ENCODE results near the gene ANKDD1A. TPM values are rescaled to one million over a fixed set of nuclear protein-coding genes. Genes with fewer than 3 reads are reported as not detected.

The ANKDD1A gene
- total RNA-seq, 1 experiment from 2014 or later, result 6.1 TPM

DNA sequence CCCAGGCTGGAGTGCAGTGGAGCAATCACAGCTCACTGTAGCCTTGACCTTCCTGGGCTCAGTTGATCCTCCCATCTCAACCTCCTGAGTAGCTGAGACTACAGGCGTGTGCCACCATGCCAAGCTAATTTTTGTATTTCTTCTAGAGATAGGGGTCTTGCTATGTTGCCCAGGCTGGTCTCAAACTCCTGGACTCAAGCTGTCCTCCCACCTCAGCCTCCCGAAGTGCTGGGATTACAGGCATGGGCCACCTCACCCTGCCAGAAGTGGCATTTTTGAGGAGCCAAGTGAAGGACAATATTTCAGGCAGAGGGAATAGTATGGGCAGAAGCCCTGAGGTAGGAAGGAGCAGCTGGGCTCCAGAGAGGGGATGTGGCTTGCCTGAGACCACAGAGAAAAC is 4.7 kb downstream of the ANKDD1A start:
- Mint-ChIP-seq H3K4me1 (peaks cover 37% of the 10 kb centered on the region), H3K4me3 (no peak overlapping the region), H3K9me3 (no peaks in the 10 kb centered on the region), H3K27me3 (ENCODE audit: low read depth) (peaks cover 24% of the 10 kb centered on the region), H3K36me3 (no peaks in the 10 kb centered on the region), H3K27ac (no peak overlapping the region)
- CTCF ChIA-PET, result interaction anchor here (1.0 to 2.2 kb wide), 5 partner anchors 11 to 230 kb away, joined by 3 to 8 read pairs (median 4); no protein-coding TSS in a partner anchor
- TF ChIP-seq ZNF423 (CRISPR knock-in tag; IDR thresholded peaks at IDR 0.05) (no peak), ZNF121 (CRISPR knock-in tag; IDR thresholded peaks at IDR 0.05) (peak; percentile 93)
- ATAC-seq (no peak), DNase-seq (ENCODE audit: low spot score) (no peak)
- POLR2A ChIA-PET, result interaction anchor here (0.9 to 1.0 kb wide), 2 partner anchors 23 to 63 kb away, joined by 3 read pairs; no protein-coding TSS in a partner anchor

- TF ChIP-seq, protein P1, sequence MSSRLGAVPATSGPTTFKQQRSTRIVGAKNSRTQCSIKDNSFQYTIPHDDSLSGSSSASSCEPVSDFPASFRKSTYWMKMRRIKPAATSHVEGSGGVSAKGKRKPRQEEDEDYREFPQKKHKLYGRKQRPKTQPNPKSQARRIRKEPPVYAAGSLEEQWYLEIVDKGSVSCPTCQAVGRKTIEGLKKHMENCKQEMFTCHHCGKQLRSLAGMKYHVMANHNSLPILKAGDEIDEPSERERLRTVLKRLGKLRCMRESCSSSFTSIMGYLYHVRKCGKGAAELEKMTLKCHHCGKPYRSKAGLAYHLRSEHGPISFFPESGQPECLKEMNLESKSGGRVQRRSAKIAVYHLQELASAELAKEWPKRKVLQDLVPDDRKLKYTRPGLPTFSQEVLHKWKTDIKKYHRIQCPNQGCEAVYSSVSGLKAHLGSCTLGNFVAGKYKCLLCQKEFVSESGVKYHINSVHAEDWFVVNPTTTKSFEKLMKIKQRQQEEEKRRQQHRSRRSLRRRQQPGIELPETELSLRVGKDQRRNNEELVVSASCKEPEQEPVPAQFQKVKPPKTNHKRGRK (CRISPR knock-in tag; IDR thresholded peaks at IDR 0.05; ENCODE audit: borderline replicate concordance), result no peak
- TF ChIP-seq USF2 (CRISPR knock-in tag; IDR thresholded peaks at IDR 0.05), result no peak
- no peak for TF ChIP-seq IRF2 (CRISPR knock-in tag; IDR thresholded peaks at IDR 0.05; ENCODE audit: borderline replicate concordance, low read depth)
- TF ChIP-seq CBFB (CRISPR knock-in tag; IDR thresholded peaks at IDR 0.05; ENCODE audit: low read depth), result no peak
- TF ChIP-seq CTCF (IDR thresholded peaks at IDR 0.05), result no peak
- no peak for TF ChIP-seq ATF3 (CRISPR knock-in tag; conservative IDR thresholded peaks at IDR 0.05)
- no peak for TF ChIP-seq ZNF281 (CRISPR knock-in tag; IDR thresholded peaks at IDR 0.05)
- no peak for TF ChIP-seq ZNF219 (CRISPR knock-in tag; IDR thresholded peaks at IDR 0.05; ENCODE audit: borderline replicate concordance)
- TF ChIP-seq NR2C2 (CRISPR knock-in tag; IDR thresholded peaks at IDR 0.05), result no peak
- TF ChIP-seq MYBL2 (CRISPR knock-in tag; IDR thresholded peaks at IDR 0.05), result no peak
- TF ChIP-seq FOXJ3 (CRISPR knock-in tag; IDR thresholded peaks at IDR 0.05; ENCODE audit: borderline replicate concordance), result no peak
- TF ChIP-seq, protein P2, sequence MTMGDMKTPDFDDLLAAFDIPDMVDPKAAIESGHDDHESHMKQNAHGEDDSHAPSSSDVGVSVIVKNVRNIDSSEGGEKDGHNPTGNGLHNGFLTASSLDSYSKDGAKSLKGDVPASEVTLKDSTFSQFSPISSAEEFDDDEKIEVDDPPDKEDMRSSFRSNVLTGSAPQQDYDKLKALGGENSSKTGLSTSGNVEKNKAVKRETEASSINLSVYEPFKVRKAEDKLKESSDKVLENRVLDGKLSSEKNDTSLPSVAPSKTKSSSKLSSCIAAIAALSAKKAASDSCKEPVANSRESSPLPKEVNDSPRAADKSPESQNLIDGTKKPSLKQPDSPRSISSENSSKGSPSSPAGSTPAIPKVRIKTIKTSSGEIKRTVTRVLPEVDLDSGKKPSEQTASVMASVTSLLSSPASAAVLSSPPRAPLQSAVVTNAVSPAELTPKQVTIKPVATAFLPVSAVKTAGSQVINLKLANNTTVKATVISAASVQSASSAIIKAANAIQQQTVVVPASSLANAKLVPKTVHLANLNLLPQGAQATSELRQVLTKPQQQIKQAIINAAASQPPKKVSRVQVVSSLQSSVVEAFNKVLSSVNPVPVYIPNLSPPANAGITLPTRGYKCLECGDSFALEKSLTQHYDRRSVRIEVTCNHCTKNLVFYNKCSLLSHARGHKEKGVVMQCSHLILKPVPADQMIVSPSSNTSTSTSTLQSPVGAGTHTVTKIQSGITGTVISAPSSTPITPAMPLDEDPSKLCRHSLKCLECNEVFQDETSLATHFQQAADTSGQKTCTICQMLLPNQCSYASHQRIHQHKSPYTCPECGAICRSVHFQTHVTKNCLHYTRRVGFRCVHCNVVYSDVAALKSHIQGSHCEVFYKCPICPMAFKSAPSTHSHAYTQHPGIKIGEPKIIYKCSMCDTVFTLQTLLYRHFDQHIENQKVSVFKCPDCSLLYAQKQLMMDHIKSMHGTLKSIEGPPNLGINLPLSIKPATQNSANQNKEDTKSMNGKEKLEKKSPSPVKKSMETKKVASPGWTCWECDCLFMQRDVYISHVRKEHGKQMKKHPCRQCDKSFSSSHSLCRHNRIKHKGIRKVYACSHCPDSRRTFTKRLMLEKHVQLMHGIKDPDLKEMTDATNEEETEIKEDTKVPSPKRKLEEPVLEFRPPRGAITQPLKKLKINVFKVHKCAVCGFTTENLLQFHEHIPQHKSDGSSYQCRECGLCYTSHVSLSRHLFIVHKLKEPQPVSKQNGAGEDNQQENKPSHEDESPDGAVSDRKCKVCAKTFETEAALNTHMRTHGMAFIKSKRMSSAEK (CRISPR knock-in tag; IDR thresholded peaks at IDR 0.05; ENCODE audit: borderline replicate concordance), result no peak
- no peak for TF ChIP-seq MXD4 (CRISPR knock-in tag; IDR thresholded peaks at IDR 0.05; ENCODE audit: borderline replicate concordance)
- TF ChIP-seq CREM (CRISPR knock-in tag; IDR thresholded peaks at IDR 0.05), result no peak
- TF ChIP-seq ATF2 (CRISPR knock-in tag; IDR thresholded peaks at IDR 0.05; ENCODE audit: borderline replicate concordance, low read depth), result no peak
- TF ChIP-seq TP53 (CRISPR knock-in tag; IDR thresholded peaks at IDR 0.05), result no peak
- no peak for TF ChIP-seq SOX15 (CRISPR knock-in tag; IDR thresholded peaks at IDR 0.05)
- TF ChIP-seq ZNF416 (CRISPR knock-in tag; IDR thresholded peaks at IDR 0.05), result no peak
- no peak for TF ChIP-seq SP1 (CRISPR knock-in tag; conservative IDR thresholded peaks at IDR 0.05)
- TF ChIP-seq SMAD3 (CRISPR knock-in tag; IDR thresholded peaks at IDR 0.05; ENCODE audit: borderline replicate concordance), result no peak
- H3K9me3 Mint-ChIP-seq, result no peaks in the 10 kb centered on the region
- ATAC-seq, result no peak
- ChIA-PET CTCF (interaction anchor here (2.2 kb wide), 1 partner anchor 12 kb away, joined by 8 read pairs; no protein-coding TSS in a partner anchor), POLR2A (no interaction called here)
- peaks cover 33% of the 10 kb centered on the region for H3K4me1 Mint-ChIP-seq
- H3K27ac Mint-ChIP-seq, result peak overlapping the region; percentile 84; the same call in 1 of the 2 replicates
- H3K4me3 Mint-ChIP-seq, result no peak overlapping the region
- peaks cover 20% of the 10 kb centered on the region for H3K27me3 Mint-ChIP-seq (ENCODE audit: low read depth)
- DNase-seq (ENCODE audit: low spot score), result no peak
- no peaks in the 10 kb centered on the region for H3K36me3 Mint-ChIP-seq
Measured at GRCh38 chr15:64917211-64917610, 5.5 kb downstream of the ANKDD1A start.

Data from WTC11 (cell line).